HepG2 (cell line): ENCODE results near the gene POFUT2. TPM values are rescaled to one million over a fixed set of nuclear protein-coding genes. Genes with fewer than 3 reads are reported as not detected.

Source experiments
- DMTF1 ChIP-seq: sonication (generic); formaldehyde crosslinking; IDR thresholded peaks from 2 replicates; pipeline ENCODE4 v1.4.0; 2020; ENCODE audit warnings: mild to moderate bottlenecking, missing genetic modification reagents
- ELF1 ChIP-seq: sonication (generic); formaldehyde crosslinking; IDR thresholded peaks from 2 replicates; pipeline ENCODE4 v1.4.0; 2020; ENCODE audit warnings: missing genetic modification reagents
- FOXK2 ChIP-seq: fragments of 450-650 bp; IDR thresholded peaks from 2 replicates; pipeline ENCODE4 v1.6.1; 2016
- HOXA9 ChIP-seq: sonication (generic); formaldehyde crosslinking; IDR thresholded peaks from 2 replicates; pipeline ENCODE4 v1.8.1; 2022; ENCODE audit warnings: missing genetic modification reagents, mild to moderate bottlenecking, moderate library complexity, borderline replicate concordance
- KIAA2018 ChIP-seq: sonication (generic); formaldehyde crosslinking; IDR thresholded peaks from 2 replicates; pipeline ENCODE4 v1.5.0; 2020; ENCODE audit warnings: mild to moderate bottlenecking, missing genetic modification reagents, borderline replicate concordance
- MXD4 ChIP-seq: IDR thresholded peaks from 2 replicates; pipeline ENCODE4 v1.6.1; 2016; ENCODE audit warnings: mild to moderate bottlenecking, missing biosample characterization, missing genetic modification reagents
- PAWR ChIP-seq: sonication (generic); formaldehyde crosslinking; IDR thresholded peaks from 2 replicates; pipeline ENCODE4 v1.4.0; 2020; ENCODE audit warnings: missing genetic modification reagents, mild to moderate bottlenecking, borderline replicate concordance
- SMARCC2 ChIP-seq: fragments of 450-650 bp; IDR thresholded peaks from 2 replicates; pipeline ENCODE4 v1.6.1; 2017; ENCODE audit warnings: antibody characterized with exemption, mild to moderate bottlenecking
- TCF7L2 ChIP-seq: IDR thresholded peaks from 2 replicates; pipeline ENCODE4 v1.6.1; 2011; ENCODE audit warnings: mild to moderate bottlenecking, low read depth, low read length, moderate library complexity
- ZBTB8A ChIP-seq: sonication (generic); formaldehyde crosslinking; IDR thresholded peaks from 2 replicates; pipeline ENCODE4 v1.4.0; 2020; ENCODE audit warnings: mild to moderate bottlenecking, low read depth, missing genetic modification reagents, borderline replicate concordance
- ZIK1 ChIP-seq: sonication (generic); formaldehyde crosslinking; IDR thresholded peaks from 2 replicates; pipeline ENCODE4 v1.5.0; 2020; ENCODE audit warnings: mild to moderate bottlenecking, low read depth, missing genetic modification reagents, borderline replicate concordance
- ZNF30 ChIP-seq: sonication (generic); formaldehyde crosslinking; IDR thresholded peaks from 2 replicates; pipeline ENCODE4 v1.5.0; 2020; ENCODE audit warnings: mild to moderate bottlenecking, missing genetic modification reagents
- ZNF350 ChIP-seq: sonication (generic); formaldehyde crosslinking; IDR thresholded peaks from 2 replicates; pipeline ENCODE4 v1.4.0; 2020; ENCODE audit warnings: mild to moderate bottlenecking, low read depth, missing genetic modification reagents, borderline replicate concordance
- ZNF607 ChIP-seq: sonication (generic); formaldehyde crosslinking; IDR thresholded peaks from 2 replicates; pipeline ENCODE4 v1.5.1; 2020; ENCODE audit warnings: missing genetic modification reagents, mild to moderate bottlenecking, borderline replicate concordance
- ZNF615 ChIP-seq: sonication (generic); formaldehyde crosslinking; IDR thresholded peaks from 2 replicates; pipeline ENCODE4 v1.5.0; 2020; ENCODE audit warnings: mild to moderate bottlenecking, missing genetic modification reagents, borderline replicate concordance
- ZNF777 ChIP-seq: sonication (generic); formaldehyde crosslinking; IDR thresholded peaks from 2 replicates; pipeline ENCODE4 v1.4.0; 2020; ENCODE audit warnings: missing genetic modification reagents
- ZNF839 ChIP-seq: sonication (generic); formaldehyde crosslinking; IDR thresholded peaks from 2 replicates; pipeline ENCODE4 v1.4.0; 2020; ENCODE audit warnings: missing genetic modification reagents, mild to moderate bottlenecking, borderline replicate concordance
- polyA plus RNA-seq, 8 experiments: library from polyadenylated mRNA; depleted of rRNA in 3 of 8; stranded (reverse) in 7 of 8; unstranded in 1 of 8; fragments of >200 nt; fragmentation: Illumina TruSeq in 4 of 8; extraction: Trizol in 4 of 8; gene quantifications; 2 replicates each; pipeline versions ENCODE4 v1.2.1 to v1.2.3, GENCODE V29; 2011 to 2016; ENCODE audit warnings: low read depth in 4 of 8, missing spikeins in 1 of 8, mixed read lengths in 1 of 8; ENCODE audit not compliant: insufficient read depth in 1 of 8
- total RNA-seq, 5 experiments: library from RNA; depleted of rRNA; stranded (reverse); fragments of >200 nt; fragmentation: Illumina TruSeq; extraction: Trizol; gene quantifications; 2 replicates each; pipeline ENCODE4 v1.2.3, GENCODE V29; 2016; ENCODE audit warnings: low read depth in 1 of 5
- TF ChIP-seq, protein P1 (sequence below): sonication (generic); formaldehyde crosslinking; conservative IDR thresholded peaks from 2 replicates; pipeline ENCODE4 v1.4.0; 2020; ENCODE audit warnings: missing genetic modification reagents

Gene POFUT2
- total and polyA plus RNA-seq, 2 of the 13 experiments (the other 11 are each of a cell fraction or from before 2014, with no cell fraction given): 22.8 to 24.0 TPM

- 0 out of 2 replicates have a peak, but pooled peaks have one; percentile 73 for TF ChIP-seq ZNF30 (CRISPR knock-in tag)
- TF ChIP-seq ZNF615: no peak
- TF ChIP-seq, protein P1, sequence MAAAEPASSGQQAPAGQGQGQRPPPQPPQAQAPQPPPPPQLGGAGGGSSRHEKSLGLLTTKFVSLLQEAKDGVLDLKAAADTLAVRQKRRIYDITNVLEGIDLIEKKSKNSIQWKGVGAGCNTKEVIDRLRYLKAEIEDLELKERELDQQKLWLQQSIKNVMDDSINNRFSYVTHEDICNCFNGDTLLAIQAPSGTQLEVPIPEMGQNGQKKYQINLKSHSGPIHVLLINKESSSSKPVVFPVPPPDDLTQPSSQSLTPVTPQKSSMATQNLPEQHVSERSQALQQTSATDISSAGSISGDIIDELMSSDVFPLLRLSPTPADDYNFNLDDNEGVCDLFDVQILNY (CRISPR knock-in tag): no peak
- no peak for TF ChIP-seq TCF7L2
- TF ChIP-seq PAWR (CRISPR knock-in tag): no peak
- TF ChIP-seq ZNF607 (CRISPR knock-in tag): peak; percentile 51; the same call in 1 of the 2 replicates
- no peak for TF ChIP-seq KIAA2018 (CRISPR knock-in tag)
- TF ChIP-seq FOXK2: no peak
- TF ChIP-seq DMTF1 (CRISPR knock-in tag): peak; percentile 48; the same call in 1 of the 2 replicates
- no peak for TF ChIP-seq ZNF839 (CRISPR knock-in tag)
- TF ChIP-seq MXD4 (CRISPR knock-in tag): 0 out of 2 replicates have a peak, but pooled peaks have one; percentile 43
- no peak for TF ChIP-seq HOXA9
- TF ChIP-seq ZBTB8A (CRISPR knock-in tag): no peak
- 0 out of 2 replicates have a peak, but pooled peaks have one; percentile 24 for TF ChIP-seq ZNF777 (CRISPR knock-in tag)
- no peak for TF ChIP-seq SMARCC2
- TF ChIP-seq ZIK1: no peak
- peak; percentile 81 for TF ChIP-seq ELF1
- TF ChIP-seq ZNF350: peak; percentile 84; the same call in 1 of the 2 replicates
Measured at GRCh38 chr21:45292399-45293219, 4.9 kb upstream of the POFUT2 start (continued).
